ENCODE data around the gene MAN1A2.

The MAN1A2 gene

GRCh38 chr1:117578466-117578865 lies 211.2 kb downstream of the MAN1A2 start:
- H2BK15ac ChIP-seq (ENCODE audit: low read depth, poor library complexity, severe bottlenecking): no peak overlapping the region
- no peak overlapping the region for H3K4me2 ChIP-seq (ENCODE audit: low read length, poor library complexity, severe bottlenecking)
- H3K27me3 ChIP-seq (ENCODE audit: control insufficient read depth in 1 of 2, insufficient read depth in 1 of 2, low read length in 2 of 2): peaks cover 0 to 25% of the 10 kb centered on the region in 2 experiments
- no peaks in the 10 kb centered on the region for H3K9me3 ChIP-seq (ENCODE audit: control insufficient read depth, low read length)
- no peak overlapping the region for H3K18ac ChIP-seq (ENCODE audit: low read depth in 1 of 2, low read length in 2 of 2)
- no peak overlapping the region for H4K91ac ChIP-seq (ENCODE audit: low read length)
- no peaks in the 10 kb centered on the region for H3K79me1 ChIP-seq (replicated peaks; ENCODE audit: low read length, poor library complexity, severe bottlenecking)
- H2BK5ac ChIP-seq (ENCODE audit: low read depth, low read length, poor library complexity, severe bottlenecking): no peak overlapping the region
- WGBS: 81% methylated on average over 2 of the region's 4 CpGs
- H3K23ac ChIP-seq (ENCODE audit: low read length in 2 of 2): no peak overlapping the region
- no peak overlapping the region for H2AK5ac ChIP-seq (ENCODE audit: low read length, severe bottlenecking)
- DNase-seq: no peak
- H3K9ac ChIP-seq (ENCODE audit: low read length): no peak overlapping the region
- H3K27ac ChIP-seq (ENCODE audit: low read length, poor library complexity, severe bottlenecking): no peak overlapping the region
- no peak overlapping the region for H3K4me3 ChIP-seq (ENCODE audit: insufficient read depth in 1 of 2, low read depth in 1 of 2, low read length in 2 of 2)
- no peak overlapping the region for H4K8ac ChIP-seq (ENCODE audit: low read length)
- H3K36me3 ChIP-seq (ENCODE audit: control insufficient read depth in 1 of 2, insufficient read depth in 2 of 2, low read depth in 1 of 2, low read length in 2 of 2): no peaks in the 10 kb centered on the region
- H2BK120ac ChIP-seq (ENCODE audit: low read depth, low read length): no peak overlapping the region
- peaks cover 1% of the 10 kb centered on the region for H3K4me1 ChIP-seq (ENCODE audit: control insufficient read depth, insufficient read depth, low read depth, low read length)
- H2BK12ac ChIP-seq (ENCODE audit: low read length in 2 of 2): no peak overlapping the region
- H3K4ac ChIP-seq (ENCODE audit: low read depth in 1 of 2, low read length in 2 of 2): no peak overlapping the region
- no peak overlapping the region for H2AFZ ChIP-seq (ENCODE audit: low read depth, low read length)
- H3K14ac ChIP-seq (ENCODE audit: low read length in 2 of 2): no peak overlapping the region

Measured in mesenchymal stem cell (in vitro differentiated cells and primary cell).